Measurements from ENCODE around the gene WNT4. TPM values are rescaled to one million over a fixed set of nuclear protein-coding genes. Genes with fewer than 3 reads are reported as not detected.
A peak's percentile ranks its signal among the peaks of the same experiment; 100 is the strongest.

WNT4 gene
- total RNA-seq, 2 donors from 2014 or later = 0.44 TPM; not detected in 1

DNA sequence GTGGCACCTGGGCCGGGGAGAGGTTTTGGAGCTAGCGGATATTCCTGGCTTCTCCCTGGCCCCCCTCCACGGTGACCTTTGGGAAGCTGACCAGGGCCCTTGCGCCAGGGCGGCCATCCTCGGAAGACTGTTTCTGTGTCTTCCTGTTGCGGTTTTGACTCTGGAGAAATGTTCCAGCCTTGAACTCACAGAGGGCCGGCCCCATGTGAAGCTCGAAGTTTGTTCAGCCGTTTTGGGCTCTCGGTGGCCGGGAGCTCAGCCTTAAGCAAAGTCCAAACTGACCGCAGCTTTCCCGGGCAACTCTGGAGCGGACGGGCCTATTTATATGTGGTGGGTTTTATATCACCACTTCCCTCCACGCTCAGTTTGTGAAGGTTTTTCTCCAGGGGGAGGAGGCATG lies 17.0 kb upstream of the WNT4 start:
- H3K36me3 ChIP-seq (ENCODE audit: control insufficient read depth, insufficient read depth, low read length) = no peaks in the 10 kb centered on the region
- no peaks in the 10 kb centered on the region for H3K27me3 ChIP-seq (ENCODE audit: control insufficient read depth, insufficient read depth, low read length, poor library complexity, severe bottlenecking)
- DNase-seq = peak; percentile 36
- H3K4me1 Mint-ChIP-seq = peaks cover 22% of the 10 kb centered on the region
- no peaks in the 10 kb centered on the region for H3K36me3 Mint-ChIP-seq (ENCODE audit: low read depth)
- H3K27me3 Mint-ChIP-seq (ENCODE audit: insufficient read depth) = peaks cover 5% of the 10 kb centered on the region
- no peak overlapping the region for H3K4me3 ChIP-seq (ENCODE audit: low read length)
- no peak overlapping the region for H3K4me3 Mint-ChIP-seq
- TF ChIP-seq, protein P1, sequence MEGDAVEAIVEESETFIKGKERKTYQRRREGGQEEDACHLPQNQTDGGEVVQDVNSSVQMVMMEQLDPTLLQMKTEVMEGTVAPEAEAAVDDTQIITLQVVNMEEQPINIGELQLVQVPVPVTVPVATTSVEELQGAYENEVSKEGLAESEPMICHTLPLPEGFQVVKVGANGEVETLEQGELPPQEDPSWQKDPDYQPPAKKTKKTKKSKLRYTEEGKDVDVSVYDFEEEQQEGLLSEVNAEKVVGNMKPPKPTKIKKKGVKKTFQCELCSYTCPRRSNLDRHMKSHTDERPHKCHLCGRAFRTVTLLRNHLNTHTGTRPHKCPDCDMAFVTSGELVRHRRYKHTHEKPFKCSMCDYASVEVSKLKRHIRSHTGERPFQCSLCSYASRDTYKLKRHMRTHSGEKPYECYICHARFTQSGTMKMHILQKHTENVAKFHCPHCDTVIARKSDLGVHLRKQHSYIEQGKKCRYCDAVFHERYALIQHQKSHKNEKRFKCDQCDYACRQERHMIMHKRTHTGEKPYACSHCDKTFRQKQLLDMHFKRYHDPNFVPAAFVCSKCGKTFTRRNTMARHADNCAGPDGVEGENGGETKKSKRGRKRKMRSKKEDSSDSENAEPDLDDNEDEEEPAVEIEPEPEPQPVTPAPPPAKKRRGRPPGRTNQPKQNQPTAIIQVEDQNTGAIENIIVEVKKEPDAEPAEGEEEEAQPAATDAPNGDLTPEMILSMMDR (conservative IDR thresholded peaks at IDR 0.05) = no peak
- H3K27ac ChIP-seq (ENCODE audit: low read depth, low read length) = no peak overlapping the region
- H3K9me3 Mint-ChIP-seq = no peaks in the 10 kb centered on the region
- H3K27ac Mint-ChIP-seq = no peak overlapping the region
- no peak overlapping the region for H3K9ac ChIP-seq (ENCODE audit: extremely low read depth, low read length, poor library complexity, severe bottlenecking)
- H3K4me1 ChIP-seq (ENCODE audit: control insufficient read depth, insufficient read depth, low read length) = peaks cover 13% of the 10 kb centered on the region
- no peaks in the 10 kb centered on the region for H3K9me3 ChIP-seq (ENCODE audit: control insufficient read depth, low read length)
- 86 to 88% methylated on average over 10 to 17 of the region's 17 CpGs for WGBS, 2 experiments (ENCODE audit: insufficient coverage in 1 of 2, insufficient read length in 1 of 2)

DNA sequence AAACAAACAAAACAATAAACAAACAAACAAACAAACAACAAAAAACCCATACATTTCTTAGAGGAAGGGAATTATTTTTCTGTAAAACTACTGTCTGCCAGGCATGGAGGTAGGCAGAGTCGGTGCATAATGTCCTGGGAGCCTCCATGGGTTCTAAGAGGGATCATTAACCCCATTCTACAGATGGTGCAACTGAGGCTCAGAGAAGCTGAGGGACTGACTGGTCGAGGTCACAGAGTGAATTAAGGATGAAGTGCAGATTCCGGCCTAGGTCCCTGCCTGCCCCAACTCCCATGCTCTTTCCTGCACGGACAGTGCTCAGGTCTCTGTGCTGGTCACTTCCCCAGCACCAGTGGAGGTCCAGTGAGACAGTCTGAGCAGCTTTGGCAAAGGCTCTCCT lies 15.8 kb upstream of the WNT4 start:
- Mint-ChIP-seq H3K27ac (no peak overlapping the region), H3K4me3 (no peak overlapping the region), H3K9me3 (no peaks in the 10 kb centered on the region), H3K4me1 (peaks cover 34% of the 10 kb centered on the region), H3K36me3 (ENCODE audit: low read depth) (no peaks in the 10 kb centered on the region), H3K27me3 (ENCODE audit: insufficient read depth) (peaks cover 7% of the 10 kb centered on the region)
- peaks cover 22% of the 10 kb centered on the region for H3K4me1 ChIP-seq (ENCODE audit: control insufficient read depth, insufficient read depth, low read length)
- TF ChIP-seq, protein P1 (conservative IDR thresholded peaks at IDR 0.05) = no peak
- 93 to 94% methylated on average over 4 of the region's 4 CpGs for WGBS, 2 experiments (ENCODE audit: insufficient coverage in 1 of 2, insufficient read length in 1 of 2)
- DNase-seq = no peak
- no peaks in the 10 kb centered on the region for H3K36me3 ChIP-seq (ENCODE audit: control insufficient read depth, insufficient read depth, low read length)
- no peak overlapping the region for H3K9ac ChIP-seq (ENCODE audit: extremely low read depth, low read length, poor library complexity, severe bottlenecking)
- no peaks in the 10 kb centered on the region for H3K27me3 ChIP-seq (ENCODE audit: control insufficient read depth, insufficient read depth, low read length, poor library complexity, severe bottlenecking)
- no peak overlapping the region for H3K4me3 ChIP-seq (ENCODE audit: low read length)
- no peaks in the 10 kb centered on the region for H3K9me3 ChIP-seq (ENCODE audit: control insufficient read depth, low read length)
- H3K27ac ChIP-seq (ENCODE audit: low read depth, low read length) = no peak overlapping the region

DNA sequence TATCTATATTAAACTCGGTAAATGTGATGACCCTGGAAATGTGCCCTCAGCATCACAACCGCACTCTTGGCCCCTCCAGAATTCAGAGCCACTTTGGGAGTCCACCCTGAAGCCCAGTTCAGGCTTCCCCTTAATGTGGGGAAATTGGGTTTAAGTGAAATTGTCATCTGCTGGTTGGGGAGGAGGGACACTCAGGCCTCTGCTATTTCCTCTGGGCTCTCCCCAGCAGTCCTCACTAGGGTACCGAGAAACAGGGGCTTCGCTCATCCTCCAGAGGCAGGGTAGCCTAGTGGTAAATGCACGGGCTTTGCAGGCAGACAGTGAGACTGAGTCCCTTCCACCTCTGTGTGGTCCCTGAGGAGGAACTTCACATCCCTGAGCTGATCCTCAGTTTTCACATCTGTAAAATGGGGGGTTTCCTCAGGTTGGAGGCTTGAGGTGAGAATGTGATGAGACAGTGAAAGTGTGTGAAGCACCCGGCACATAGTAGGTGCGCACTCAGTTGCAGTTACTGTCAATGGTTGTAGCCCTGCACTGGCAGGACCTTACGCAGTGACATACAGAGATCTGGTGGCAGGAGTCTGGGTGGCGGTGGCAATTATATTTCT lies 14.6 kb upstream of the WNT4 start:
- no peak overlapping the region for H3K27ac ChIP-seq (ENCODE audit: low read depth, low read length)
- Mint-ChIP-seq H3K4me3 (no peak overlapping the region), H3K9me3 (no peaks in the 10 kb centered on the region), H3K36me3 (ENCODE audit: low read depth) (no peaks in the 10 kb centered on the region), H3K27me3 (ENCODE audit: insufficient read depth) (peaks cover 13% of the 10 kb centered on the region), H3K27ac (no peak overlapping the region), H3K4me1 (peaks cover 43% of the 10 kb centered on the region)
- no peak overlapping the region for H3K9ac ChIP-seq (ENCODE audit: extremely low read depth, low read length, poor library complexity, severe bottlenecking)
- H3K27me3 ChIP-seq (ENCODE audit: control insufficient read depth, insufficient read depth, low read length, poor library complexity, severe bottlenecking) = no peaks in the 10 kb centered on the region
- H3K4me1 ChIP-seq (ENCODE audit: control insufficient read depth, insufficient read depth, low read length) = peaks cover 26% of the 10 kb centered on the region
- no peaks in the 10 kb centered on the region for H3K36me3 ChIP-seq (ENCODE audit: control insufficient read depth, insufficient read depth, low read length)
- no peak overlapping the region for H3K4me3 ChIP-seq (ENCODE audit: low read length)
- no peak for DNase-seq
- H3K9me3 ChIP-seq (ENCODE audit: control insufficient read depth, low read length) = no peaks in the 10 kb centered on the region
- TF ChIP-seq, protein P1 (conservative IDR thresholded peaks at IDR 0.05) = no peak
- WGBS, 2 experiments (ENCODE audit: insufficient coverage in 1 of 2, insufficient read length in 1 of 2) = 94 to 96% methylated on average over 7 to 9 of the region's 9 CpGs
